K562 (cell line): ENCODE measurements around the gene MAST4. TPM values are rescaled to one million over a fixed set of nuclear protein-coding genes. Genes with fewer than 3 reads are reported as not detected.

Source experiments
- ATAC-seq: fragments of 200-7000 bp; cut with Tn5 transposase; 3 replicates; pipeline ENCODE4 v1.9.1; 2020; ENCODE audit warnings: moderate library complexity
- BruUV-seq: library from RNA; stranded (reverse); fragments of 400-500 nt; replicated peaks from 2 replicates; lab custom pipeline; 2021; lab: Mats Ljungman, UMichigan
- CTCF ChIA-PET: fragments of 300-600 bp; formaldehyde crosslinking; extraction: SDS; loops from one replicate; lab custom pipeline; 2021; ENCODE audit warnings: low intra/inter-chr PET ratio; lab: Yijun Ruan, JAX
- POLR2A ChIA-PET: fragments of 300-600, 350-650 bp; sonication (Branson Sonifier 250); formaldehyde crosslinking; extraction: SDS; loops from one replicate; lab custom pipeline; 2021; ENCODE audit warnings: antibody characterized with exemption, inconsistent platforms; lab: Yijun Ruan, JAX
- DNase-seq, 4 experiments: peaks; one replicate each; pipeline versions ENCODE4 v3.0.0 to v3.0.0-alpha.2; 2011 to 2018; ENCODE audit warnings: low spot score in 3 of 4, mixed read lengths in 3 of 4; ENCODE audit errors: extremely low read depth in 1 of 4
- FAIRE-seq: peaks from 2 replicates; lab custom pipeline; 2011; peaks lifted over from hg19 to GRCh38; lab: Jason Lieb, UNC
- H2AFZ ChIP-seq: 2 replicates; pipeline ENCODE4 v1.6.0; 2011; ENCODE audit warnings: low read depth, low read length, control low read depth, inconsistent platforms
- H3K27ac ChIP-seq: fragments of 200-600 bp; 3 replicates; pipeline ENCODE4 v1.8.0; 2011; ENCODE audit warnings: low read depth, mild to moderate bottlenecking, control low read depth, inconsistent platforms, low read length, moderate library complexity, mixed read lengths; ENCODE audit errors: extremely low read depth
- H3K27me3 ChIP-seq, 2 experiments: fragments of 300-600 bp in 1 of 2; 2 replicates in 1 of 2; 3 replicates in 1 of 2; pipeline versions ENCODE4 v1.6.0 to v1.8.0; 2011; ENCODE audit warnings: inconsistent platforms in 2 of 2, low read length in 2 of 2, mild to moderate bottlenecking in 1 of 2, mixed read lengths in 1 of 2, moderate library complexity in 1 of 2; ENCODE audit not compliant: control insufficient read depth in 2 of 2, insufficient read depth in 2 of 2
- H3K36me3 ChIP-seq: fragments of 300-600 bp; 3 replicates; pipeline ENCODE4 v1.8.0; 2011; ENCODE audit warnings: mild to moderate bottlenecking, low read length, inconsistent platforms; ENCODE audit not compliant: control insufficient read depth, insufficient read depth
- H3K4me1 ChIP-seq, 2 experiments: fragments of 200-600 bp in 1 of 2; replicated peaks in 1 of 2; 2 replicates in 1 of 2; 3 replicates in 1 of 2; pipeline versions ENCODE4 v1.5.1 to v1.8.0; 2011; ENCODE audit warnings: inconsistent platforms in 2 of 2, low read length in 2 of 2, mild to moderate bottlenecking in 1 of 2, mixed read lengths in 1 of 2, moderate library complexity in 1 of 2; ENCODE audit not compliant: control insufficient read depth in 2 of 2, insufficient read depth in 2 of 2
- H3K4me2 ChIP-seq: 2 replicates; pipeline ENCODE4 v1.6.1; 2011; ENCODE audit warnings: low read length, control low read depth, inconsistent platforms, mixed read lengths; ENCODE audit not compliant: insufficient read depth
- H3K4me3 ChIP-seq: fragments of 200-600 bp; sonication (generic), shearing (Covaris generic); 2 replicates; pipeline ENCODE4 v1.5.1; 2016; ENCODE audit warnings: control low read depth, inconsistent platforms
- H3K79me2 ChIP-seq: fragments of 200-600 bp; 3 replicates; pipeline ENCODE4 v1.8.0; 2011; ENCODE audit warnings: low read length, inconsistent platforms; ENCODE audit not compliant: control insufficient read depth, insufficient read depth
- H3K9ac ChIP-seq, 2 experiments: 2 replicates each; pipeline versions ENCODE4 v1.6.0 to v1.6.1; 2011; ENCODE audit warnings: low read depth in 2 of 2, low read length in 2 of 2, control low read depth in 1 of 2, inconsistent platforms in 1 of 2, mild to moderate bottlenecking in 1 of 2, mixed read lengths in 1 of 2; ENCODE audit not compliant: insufficient read depth in 1 of 2
- H3K9me1 ChIP-seq: one replicate; pipeline ENCODE4 v1.6.0; 2011; ENCODE audit warnings: inconsistent platforms, mild to moderate bottlenecking, low read length, moderate library complexity; ENCODE audit not compliant: control insufficient read depth, insufficient read depth
- H3K9me3 ChIP-seq: replicated peaks from 2 replicates; pipeline ENCODE4 v1.5.1; 2011; ENCODE audit warnings: low read depth, low read length, inconsistent platforms; ENCODE audit not compliant: control insufficient read depth, insufficient read depth
- H4K20me1 ChIP-seq: replicated peaks from 2 replicates; pipeline ENCODE4 v1.6.1; 2011; ENCODE audit warnings: low read length, inconsistent platforms, mixed read lengths; ENCODE audit not compliant: control insufficient read depth, insufficient read depth
- NBN ChIP-seq: fragments of 450-650 bp; IDR thresholded peaks from 2 replicates; pipeline ENCODE4 v1.6.1; 2016; ENCODE audit warnings: low read depth, mild to moderate bottlenecking
- RBM15 ChIP-seq: fragments of 200-400 bp; formaldehyde crosslinking; IDR thresholded peaks from 2 replicates; pipeline ENCODE4 v1.6.1; 2018; ENCODE audit warnings: mild to moderate bottlenecking, low read length, moderate library complexity; ENCODE audit not compliant: insufficient read depth
- SMAD1 ChIP-seq: fragments of 150-350 bp; IDR thresholded peaks from 2 replicates; pipeline ENCODE4 v1.6.1; 2014; ENCODE audit warnings: low read length, low read depth; ENCODE audit not compliant: partially characterized antibody
- TCF3 ChIP-seq: sonication (generic); formaldehyde crosslinking; IDR thresholded peaks from 2 replicates; pipeline ENCODE4 v1.4.0; 2020; ENCODE audit warnings: mild to moderate bottlenecking, missing genetic modification reagents
- TGIF2 ChIP-seq: sonication (generic); formaldehyde crosslinking; IDR thresholded peaks from 2 replicates; pipeline ENCODE4 v1.8.1; 2022; ENCODE audit warnings: mild to moderate bottlenecking, missing genetic modification reagents, moderate library complexity
- XRCC4 ChIP-seq: IDR thresholded peaks from one replicate; pipeline ENCODE4 v1.6.1; 2011; ENCODE audit not compliant: insufficient read depth, insufficient read length; ENCODE audit errors: extremely low read depth
- ZNF655 ChIP-seq: fragments of 250-450 bp; sonication (Bioruptor Pico); IDR thresholded peaks from 2 replicates; pipeline ENCODE4 v1.5.0; 2021
- ZNF766 ChIP-seq: fragments of 200-800 bp; sonication (Bioruptor generic); conservative IDR thresholded peaks from 2 replicates; pipeline ENCODE4 v1.6.1; 2016; ENCODE audit warnings: missing genetic modification characterization, missing compliant biosample characterization
- WGBS: fragments of 100-300 bp; shearing (Covaris generic); methylation state at CpG from one replicate; pipeline ENCODE4 v1.1.6; 2016; ENCODE audit warnings: low coverage, mixed read lengths; ENCODE audit not compliant: insufficient coverage; ENCODE audit errors: missing lambda C conversion rate; 5-methylcytosine and 5-hydroxymethylcytosine counted together
- in situ Hi-C: fragments of 300-500 bp; cut with MboI; formaldehyde crosslinking; loops from 4 replicates; pipeline ENCODE4 v1.15.0; 2018; ENCODE audit warnings: inconsistent platforms, mixed read lengths
- intact Hi-C: fragments of 100-400 bp; cut with micrococcal nuclease; formaldehyde crosslinking; loops from 2 replicates; pipeline ENCODE4 v1.14.2; 2022
- polyA plus RNA-seq, 8 experiments: library from polyadenylated mRNA; depleted of rRNA in 4 of 8; stranded (reverse) in 5 of 8; unstranded in 3 of 8; fragments of >200 nt; fragmentation: Nextera tagmentation in 2 of 8; fragmentation: Illumina TruSeq in 1 of 8; extraction: Ambion mirVana in 2 of 8; extraction: Trizol in 1 of 8; gene quantifications; 2 replicates each; pipeline versions ENCODE4 v1.2.1 to v1.2.3, GENCODE V29; 2011 to 2014; ENCODE audit warnings: inconsistent platforms in 1 of 8, missing spikeins in 1 of 8
- total RNA-seq, 7 experiments: library from RNA; depleted of rRNA in 6 of 7; stranded (reverse); fragments of >200 nt in 6 of 7; fragmentation: Illumina TruSeq in 2 of 7; extraction: Trizol in 2 of 7; gene quantifications; 2 replicates each; pipeline versions ENCODE4 v1.2.1 to v1.2.3, GENCODE V29; 2011 to 2021; ENCODE audit warnings: low replicate concordance in 1 of 7
- TF ChIP-seq, protein P1 (sequence below): fragments of 250-450 bp; sonication (Bioruptor Pico); IDR thresholded peaks from 2 replicates; pipeline ENCODE4 v1.8.0; 2021; ENCODE audit warnings: mild to moderate bottlenecking, moderate library complexity
- TF ChIP-seq, protein P2 (sequence below): IDR thresholded peaks from 3 replicates; pipeline ENCODE4 v1.6.1; 2011; ENCODE audit warnings: borderline replicate concordance, mild to moderate bottlenecking, moderate library complexity; ENCODE audit not compliant: insufficient read length; ENCODE audit errors: extremely low read depth

Gene MAST4
- total and polyA plus RNA-seq, 9 of the 15 experiments (the other 6 are each of a cell fraction or from before 2014, with no cell fraction given), result 0.88 to 10.1 (median 5.2) TPM

DNA sequence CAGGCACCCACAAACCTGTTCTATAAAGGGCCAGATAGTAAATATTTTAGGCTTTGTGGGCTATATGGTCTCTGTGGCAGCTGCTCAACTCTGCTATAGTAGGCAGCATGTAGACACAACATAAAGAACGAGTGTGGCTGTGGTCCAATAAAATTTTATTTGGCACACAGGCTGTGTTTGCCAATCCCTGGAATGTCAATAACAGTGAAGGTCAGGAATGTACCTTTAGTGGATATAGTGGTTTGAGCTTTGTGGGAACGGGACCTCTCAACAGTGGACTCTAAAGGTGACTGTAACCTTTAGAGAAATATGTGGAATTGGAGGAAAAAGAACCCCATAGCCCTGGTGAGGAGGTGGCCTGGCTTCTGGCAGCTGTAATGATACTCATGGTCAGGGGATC is 145.2 kb downstream of the MAST4 start:
- H4K20me1 ChIP-seq, result no peaks in the 10 kb centered on the region
- H3K27ac ChIP-seq, result no peak overlapping the region
- no peak overlapping the region for H3K4me2 ChIP-seq
- in situ Hi-C loops, result no loop called here
- H3K9me1 ChIP-seq, result no peaks in the 10 kb centered on the region
- no peak overlapping the region for H2AFZ ChIP-seq
- intact Hi-C loops, result no loop called here
- ATAC-seq (no peak), FAIRE-seq (no peak), DNase-seq (no peak)
- H3K79me2 ChIP-seq, result no peaks in the 10 kb centered on the region
- H3K36me3 ChIP-seq, result no peaks in the 10 kb centered on the region
- ChIA-PET CTCF (no interaction called here), POLR2A (interaction anchor here (0.9 kb wide), 1 partner anchor 10 kb away, joined by 4 read pairs; no protein-coding TSS in a partner anchor)
- no peaks in the 10 kb centered on the region for H3K4me1 ChIP-seq
- WGBS, result 0% methylated on average over 2 of the region's 2 CpGs
- no peak overlapping the region for H3K9ac ChIP-seq
- no peaks in the 10 kb centered on the region for H3K9me3 ChIP-seq
- no TSS peak for BruUV-seq
- H3K27me3 ChIP-seq, result no peaks in the 10 kb centered on the region; a peak in 1 of 5 replicates
- H3K4me3 ChIP-seq, result no peak overlapping the region
- no peak for TF ChIP-seq ZNF766 (CRISPR knock-in tag)
- no peak for TF ChIP-seq ZNF655 (CRISPR knock-in tag)
- TF ChIP-seq, protein P1, sequence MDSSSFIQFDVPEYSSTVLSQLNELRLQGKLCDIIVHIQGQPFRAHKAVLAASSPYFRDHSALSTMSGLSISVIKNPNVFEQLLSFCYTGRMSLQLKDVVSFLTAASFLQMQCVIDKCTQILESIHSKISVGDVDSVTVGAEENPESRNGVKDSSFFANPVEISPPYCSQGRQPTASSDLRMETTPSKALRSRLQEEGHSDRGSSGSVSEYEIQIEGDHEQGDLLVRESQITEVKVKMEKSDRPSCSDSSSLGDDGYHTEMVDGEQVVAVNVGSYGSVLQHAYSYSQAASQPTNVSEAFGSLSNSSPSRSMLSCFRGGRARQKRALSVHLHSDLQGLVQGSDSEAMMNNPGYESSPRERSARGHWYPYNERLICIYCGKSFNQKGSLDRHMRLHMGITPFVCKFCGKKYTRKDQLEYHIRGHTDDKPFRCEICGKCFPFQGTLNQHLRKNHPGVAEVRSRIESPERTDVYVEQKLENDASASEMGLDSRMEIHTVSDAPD, result no peak
- TF ChIP-seq TGIF2 (CRISPR knock-in tag), result no peak
- no peak for TF ChIP-seq RBM15
- no peak for TF ChIP-seq TCF3 (CRISPR knock-in tag)
- no peak for TF ChIP-seq SMAD1
- TF ChIP-seq NBN, result no peak
- TF ChIP-seq, protein P2, sequence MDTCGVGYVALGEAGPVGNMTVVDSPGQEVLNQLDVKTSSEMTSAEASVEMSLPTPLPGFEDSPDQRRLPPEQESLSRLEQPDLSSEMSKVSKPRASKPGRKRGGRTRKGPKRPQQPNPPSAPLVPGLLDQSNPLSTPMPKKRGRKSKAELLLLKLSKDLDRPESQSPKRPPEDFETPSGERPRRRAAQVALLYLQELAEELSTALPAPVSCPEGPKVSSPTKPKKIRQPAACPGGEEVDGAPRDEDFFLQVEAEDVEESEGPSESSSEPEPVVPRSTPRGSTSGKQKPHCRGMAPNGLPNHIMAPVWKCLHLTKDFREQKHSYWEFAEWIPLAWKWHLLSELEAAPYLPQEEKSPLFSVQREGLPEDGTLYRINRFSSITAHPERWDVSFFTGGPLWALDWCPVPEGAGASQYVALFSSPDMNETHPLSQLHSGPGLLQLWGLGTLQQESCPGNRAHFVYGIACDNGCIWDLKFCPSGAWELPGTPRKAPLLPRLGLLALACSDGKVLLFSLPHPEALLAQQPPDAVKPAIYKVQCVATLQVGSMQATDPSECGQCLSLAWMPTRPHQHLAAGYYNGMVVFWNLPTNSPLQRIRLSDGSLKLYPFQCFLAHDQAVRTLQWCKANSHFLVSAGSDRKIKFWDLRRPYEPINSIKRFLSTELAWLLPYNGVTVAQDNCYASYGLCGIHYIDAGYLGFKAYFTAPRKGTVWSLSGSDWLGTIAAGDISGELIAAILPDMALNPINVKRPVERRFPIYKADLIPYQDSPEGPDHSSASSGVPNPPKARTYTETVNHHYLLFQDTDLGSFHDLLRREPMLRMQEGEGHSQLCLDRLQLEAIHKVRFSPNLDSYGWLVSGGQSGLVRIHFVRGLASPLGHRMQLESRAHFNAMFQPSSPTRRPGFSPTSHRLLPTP, result no peak
- no peak for TF ChIP-seq XRCC4
